HCT116 (cell line): ENCODE data around the gene PDE6B. TPM values are rescaled to one million over a fixed set of nuclear protein-coding genes. Genes with fewer than 3 reads are reported as not detected.

Experiments
- ATAC-seq: fragments of 200-7000 bp; cut with Tn5 transposase; 2 replicates; pipeline ENCODE4 v1.9.1; 2020; ENCODE audit warnings: mild to moderate bottlenecking, moderate library complexity
- BruUV-seq: library from RNA; stranded (reverse); fragments of 400-500 nt; replicated peaks from 2 replicates; lab custom pipeline; 2021; lab: Mats Ljungman, UMichigan
- CTCF ChIA-PET: fragments of 300-600 bp; sonication (Branson Sonifier 250); formaldehyde crosslinking; loops from one replicate; lab custom pipeline; 2021; ENCODE audit warnings: antibody characterized with exemption; lab: Charles Lee
- POLR2A ChIA-PET: fragments of 300-600, 350-600 bp; sonication (Branson Sonifier 250); formaldehyde crosslinking; loops from one replicate; lab custom pipeline; 2021; ENCODE audit warnings: antibody characterized with exemption; lab: Charles Lee
- RAD21 ChIA-PET, 2 experiments: fragments of 300-600 bp; sonication (Branson Sonifier 250); formaldehyde crosslinking; loops; one replicate each; lab custom pipeline; 2023; ENCODE audit warnings: low total read pairs in 2 of 2; ENCODE audit not compliant: uncharacterized antibody in 2 of 2, unreplicated experiment in 2 of 2, low non-redundant PET in 1 of 2; lab: Charles Lee
- DNase-seq: peaks from one replicate; pipeline ENCODE4 v3.0.0-alpha.2; 2010; ENCODE audit warnings: low read depth, low spot score
- H2AFZ ChIP-seq: fragments of 200-600 bp; shearing (Covaris generic), sonication (generic); 2 replicates; pipeline ENCODE4 v1.6.1; 2017; ENCODE audit warnings: low read depth, mixed run types, mixed read lengths, antibody characterized with exemption, low read length; ENCODE audit not compliant: poor library complexity, severe bottlenecking
- H3K27ac ChIP-seq: 2 replicates; pipeline ENCODE4 v1.5.1; 2012; ENCODE audit warnings: low read depth, low read length
- H3K27me3 ChIP-seq: fragments of 200-600 bp; sonication (generic); 2 replicates; pipeline ENCODE4 v1.6.1; 2016; ENCODE audit warnings: mixed run types, low read length, mixed read lengths; ENCODE audit not compliant: insufficient read depth
- H3K36me3 ChIP-seq, 2 experiments: fragments of 200-500 bp in 1 of 2; fragments of 200-600 bp in 1 of 2; sonication (Bioruptor generic) in 1 of 2; sonication (generic) in 1 of 2; 2 replicates each; pipeline versions ENCODE4 v1.5.1 to v1.6.1; 2014 to 2016; ENCODE audit warnings: low read length in 2 of 2, inconsistent platforms in 1 of 2, mixed read lengths in 1 of 2, mixed run types in 1 of 2; ENCODE audit not compliant: insufficient read depth in 2 of 2, control insufficient read depth in 1 of 2
- H3K4me1 ChIP-seq, 2 experiments: fragments of 200-600 bp in 1 of 2; sonication (generic) in 1 of 2; 2 replicates each; pipeline versions ENCODE4 v1.5.1 to v1.6.1; 2012 to 2017; ENCODE audit warnings: low read length in 2 of 2, inconsistent platforms in 1 of 2, mild to moderate bottlenecking in 1 of 2, mixed read lengths in 1 of 2, mixed run types in 1 of 2, moderate library complexity in 1 of 2; ENCODE audit not compliant: insufficient read depth in 2 of 2, control insufficient read depth in 1 of 2
- H3K4me2 ChIP-seq: fragments of 200-600 bp; sonication (generic); 2 replicates; pipeline ENCODE4 v1.6.1; 2017; ENCODE audit warnings: mixed run types, low read length, mixed read lengths
- H3K4me3 ChIP-seq, 2 experiments: fragments of 200-600 bp in 1 of 2; sonication (generic) in 1 of 2; replicated peaks in 1 of 2; 2 replicates each; pipeline ENCODE4 v1.5.1; 2011 to 2016; ENCODE audit warnings: low read length in 2 of 2, control low read depth in 1 of 2, low read depth in 1 of 2, mild to moderate bottlenecking in 1 of 2, mixed read lengths in 1 of 2, mixed run types in 1 of 2
- H3K79me2 ChIP-seq: fragments of 200-600 bp; sonication (generic); 2 replicates; pipeline ENCODE4 v1.6.1; 2017; ENCODE audit warnings: mild to moderate bottlenecking, mixed run types, low read length, moderate library complexity, mixed read lengths; ENCODE audit not compliant: insufficient read depth
- H3K9ac ChIP-seq: fragments of 200-600 bp; sonication (generic); 2 replicates; pipeline ENCODE4 v1.6.1; 2016; ENCODE audit warnings: low read length, mixed read lengths
- H3K9me2 ChIP-seq: fragments of 200-600 bp; sonication (generic), shearing (Covaris generic); 2 replicates; pipeline ENCODE4 v1.6.1; 2017; ENCODE audit warnings: mixed run types, mild to moderate bottlenecking, moderate library complexity; ENCODE audit not compliant: insufficient read depth
- H3K9me3 ChIP-seq, 2 experiments: fragments of 200-500 bp in 1 of 2; fragments of 200-600 bp in 1 of 2; sonication (Bioruptor generic) in 1 of 2; sonication (generic) in 1 of 2; 2 replicates each; pipeline ENCODE4 v1.6.1; 2014 to 2017; ENCODE audit warnings: low read length in 2 of 2, mixed read lengths in 2 of 2, inconsistent platforms in 1 of 2, low read depth in 1 of 2, mild to moderate bottlenecking in 1 of 2, mixed run types in 1 of 2, moderate library complexity in 1 of 2; ENCODE audit not compliant: control insufficient read depth in 1 of 2, insufficient read depth in 1 of 2
- H4K20me1 ChIP-seq: fragments of 200-600 bp; sonication (generic), shearing (Covaris generic); 2 replicates; pipeline ENCODE4 v1.6.1; 2017; ENCODE audit warnings: mixed run types, mild to moderate bottlenecking, moderate library complexity; ENCODE audit not compliant: insufficient read depth
- EZH2 ChIP-seq: fragments of 200-600 bp; sonication (generic); IDR thresholded peaks from 2 replicates; pipeline ENCODE4 v1.6.1; 2017; ENCODE audit warnings: antibody characterized with exemption, mixed run types
- MAX ChIP-seq: IDR thresholded peaks from 2 replicates; pipeline ENCODE4 v1.6.1; 2012
- POLR2A ChIP-seq: IDR thresholded peaks from 2 replicates; pipeline ENCODE4 v1.7.0; 2011; ENCODE audit warnings: borderline replicate concordance; ENCODE audit not compliant: insufficient read depth, insufficient read length; ENCODE audit errors: extremely low read depth
- SP1 ChIP-seq: IDR thresholded peaks from 2 replicates; pipeline ENCODE4 v1.6.1; 2012; ENCODE audit warnings: low read depth
- TCF7L2 ChIP-seq: IDR thresholded peaks from 2 replicates; pipeline ENCODE4 v1.7.0; 2011; ENCODE audit warnings: borderline replicate concordance, inconsistent platforms; ENCODE audit not compliant: insufficient read depth, insufficient read length; ENCODE audit errors: extremely low read depth
- YY1 ChIP-seq: IDR thresholded peaks from 2 replicates; pipeline ENCODE4 v1.6.1; 2011; ENCODE audit warnings: low read length, low read depth, moderate library complexity, mild to moderate bottlenecking; ENCODE audit not compliant: insufficient replicate concordance; ENCODE audit errors: extremely low read depth
- ZFX ChIP-seq: fragments of 450-650 bp; IDR thresholded peaks from 2 replicates; pipeline ENCODE4 v1.6.1; 2017
- intact Hi-C: fragments of 100-400 bp; cut with micrococcal nuclease; formaldehyde crosslinking; loops from 2 replicates; pipeline ENCODE4 v1.10.0; 2022
- total RNA-seq: library from RNA; stranded (reverse); gene quantifications from one replicate; pipeline ENCODE4 v1.2.1, GENCODE V29; 2021; ENCODE audit not compliant: unreplicated experiment

Gene PDE6B
- total RNA-seq, 1 experiment from 2014 or later, result not detected

GRCh38 chr4:587671-588350, 37.6 kb upstream of the PDE6B start:
- no peak overlapping the region for H2AFZ ChIP-seq
- no peak for ATAC-seq
- no peak overlapping the region for H3K4me2 ChIP-seq
- no peaks in the 10 kb centered on the region for H3K27me3 ChIP-seq
- no peak for DNase-seq
- H3K4me3 ChIP-seq, result no peak overlapping the region
- no peaks in the 10 kb centered on the region for H3K9me3 ChIP-seq
- intact Hi-C loops, result no loop called here
- no TSS peak for BruUV-seq
- ChIA-PET CTCF (no interaction called here), POLR2A (no interaction called here), RAD21 (no interaction called here)
- no peak overlapping the region for H3K27ac ChIP-seq
- H3K9me2 ChIP-seq, result no peaks in the 10 kb centered on the region
- no peak overlapping the region for H3K9ac ChIP-seq
- H3K36me3 ChIP-seq, result no peaks in the 10 kb centered on the region
- TF ChIP-seq TCF7L2, result no peak
- TF ChIP-seq YY1, result no peak
- H3K4me1 ChIP-seq, result no peaks in the 10 kb centered on the region
- no peaks in the 10 kb centered on the region for H4K20me1 ChIP-seq
- no peaks in the 10 kb centered on the region for H3K79me2 ChIP-seq

- Histone ChIP-seq H3K27ac (no peak overlapping the region), H3K9ac (no peak overlapping the region), H3K9me3 (no peaks in the 10 kb centered on the region), H3K4me1 (no peaks in the 10 kb centered on the region), H3K4me2 (no peak overlapping the region), H3K9me2 (no peaks in the 10 kb centered on the region), H3K27me3 (no peaks in the 10 kb centered on the region)
- ChIA-PET POLR2A (no interaction called here), CTCF (no interaction called here)
- TF ChIP-seq MAX (no peak), SP1 (no peak), ZFX (no peak), TCF7L2 (no peak), EZH2 (no peak), POLR2A (no peak)
- TF ChIP-seq, all 23 proteins: peak for 0
- ATAC-seq (no peak), DNase-seq (no peak)
- BruUV-seq, result no TSS peak
- H2AFZ ChIP-seq, result no peak overlapping the region
- intact Hi-C loops, result no loop called here
- H3K79me2 ChIP-seq, result no peaks in the 10 kb centered on the region
- no peaks in the 10 kb centered on the region for H4K20me1 ChIP-seq
- H3K4me3 ChIP-seq, result no peak overlapping the region
- RAD21 ChIA-PET, result no interaction called here
- no peaks in the 10 kb centered on the region for H3K36me3 ChIP-seq
Measured at GRCh38 chr4:588351-588849, 37.0 kb upstream of the PDE6B start.
